NT2/D1 (cell line): ENCODE data around the gene GRIK1.

Experiments
- DNase-seq: peaks from one replicate; pipeline ENCODE4 v3.0.0-alpha.2; 2011; ENCODE audit warnings: low read depth, low spot score
- H3K27me3 ChIP-seq: 2 replicates; pipeline ENCODE4 v1.6.0; 2011; ENCODE audit warnings: mild to moderate bottlenecking; ENCODE audit not compliant: insufficient read length, insufficient read depth
- H3K36me3 ChIP-seq: 2 replicates; pipeline ENCODE4 v1.6.1; 2011; ENCODE audit warnings: mild to moderate bottlenecking, low read length, mixed read lengths; ENCODE audit not compliant: insufficient read depth, insufficient read length
- H3K4me1 ChIP-seq: 2 replicates; pipeline ENCODE4 v1.5.1; 2011; ENCODE audit not compliant: insufficient read depth, insufficient read length
- H3K4me3 ChIP-seq: 2 replicates; pipeline ENCODE4 v1.5.1; 2011; ENCODE audit warnings: low read depth; ENCODE audit not compliant: insufficient read length
- H3K9ac ChIP-seq: 2 replicates; pipeline ENCODE4 v1.6.0; 2011; ENCODE audit warnings: low read depth; ENCODE audit not compliant: insufficient read length
- H3K9me3 ChIP-seq: 2 replicates; pipeline ENCODE4 v1.5.1; 2011; ENCODE audit warnings: mild to moderate bottlenecking, low read length; ENCODE audit not compliant: insufficient read depth
- SUZ12 ChIP-seq: IDR thresholded peaks from 2 replicates; pipeline ENCODE4 v1.6.1; 2011; ENCODE audit not compliant: insufficient read length, insufficient read depth; ENCODE audit errors: extremely low read depth
- YY1 ChIP-seq: IDR thresholded peaks from 2 replicates; pipeline ENCODE4 v1.6.1; 2011; ENCODE audit not compliant: insufficient read length, insufficient read depth
- ZNF274 ChIP-seq: IDR thresholded peaks from 2 replicates; pipeline ENCODE4 v1.6.1; 2011; ENCODE audit warnings: mild to moderate bottlenecking, low read depth, low read length

The GRIK1 gene

GRCh38 chr21:29751473-29752185 lies 188.2 kb downstream of the GRIK1 start:
- no peak overlapping the region for H3K4me3 ChIP-seq
- no peaks in the 10 kb centered on the region for H3K4me1 ChIP-seq
- no peak overlapping the region for H3K9ac ChIP-seq
- TF ChIP-seq SUZ12 (no peak), ZNF274 (no peak), YY1 (no peak)
- no peaks in the 10 kb centered on the region for H3K9me3 ChIP-seq
- peak; percentile 3 for DNase-seq
- H3K27me3 ChIP-seq: no peaks in the 10 kb centered on the region
- no peaks in the 10 kb centered on the region for H3K36me3 ChIP-seq

- no peaks in the 10 kb centered on the region for H3K9me3 ChIP-seq
- H3K27me3 ChIP-seq: no peaks in the 10 kb centered on the region
- no peak overlapping the region for H3K9ac ChIP-seq
- H3K4me1 ChIP-seq: no peaks in the 10 kb centered on the region
- no peak for DNase-seq
- H3K36me3 ChIP-seq: no peaks in the 10 kb centered on the region
- no peak for TF ChIP-seq YY1
- no peak overlapping the region for H3K4me3 ChIP-seq
These were observed 189.8 kb downstream of the GRIK1 start for GRCh38 chr21:29749957-29750356.

- Histone ChIP-seq H3K9me3 (no peaks in the 10 kb centered on the region), H3K4me3 (no peak overlapping the region), H3K27me3 (no peaks in the 10 kb centered on the region), H3K36me3 (no peaks in the 10 kb centered on the region), H3K4me1 (no peaks in the 10 kb centered on the region), H3K9ac (no peak overlapping the region)
- DNase-seq: no peak
- no peak for TF ChIP-seq YY1
- TF ChIP-seq SUZ12: no peak
- TF ChIP-seq ZNF274: no peak
These were observed 190.6 kb downstream of the GRIK1 start for GRCh38 chr21:29749223-29749622.

DNA sequence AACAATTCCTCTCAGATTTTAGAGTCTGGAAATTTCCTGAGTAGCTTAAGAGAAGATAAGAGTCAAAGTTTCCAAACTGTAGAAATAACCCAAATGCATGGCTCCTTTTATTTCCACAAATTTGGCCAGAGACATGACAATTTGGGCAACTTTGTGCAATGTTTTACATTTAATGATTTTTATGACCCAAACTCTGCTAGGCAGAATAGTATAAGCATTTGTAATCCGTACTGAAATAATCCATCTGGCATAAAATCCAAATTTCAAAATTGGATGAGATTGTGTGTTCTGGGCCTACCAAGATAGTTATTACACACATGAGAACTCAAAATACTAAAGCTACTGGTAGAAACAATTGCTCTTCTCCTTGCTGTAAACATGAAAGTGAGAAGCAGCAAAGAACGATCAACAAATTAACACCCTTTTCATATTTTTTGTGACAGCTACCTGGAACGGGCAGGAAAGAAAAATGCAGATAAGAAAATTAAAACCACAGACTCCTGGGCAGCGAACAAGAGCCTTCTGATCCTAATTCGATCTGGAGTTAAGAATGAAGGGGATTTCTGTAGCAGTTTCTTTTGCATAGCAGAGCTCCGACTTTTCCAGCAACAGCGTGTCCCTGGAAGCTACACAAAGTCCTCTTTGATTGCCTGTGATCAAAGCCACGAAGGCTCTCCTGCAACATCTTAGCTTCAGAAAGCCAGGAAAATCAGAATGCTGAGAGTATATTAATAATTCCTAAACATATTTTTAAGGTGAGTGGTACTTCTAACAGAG lies 191.2 kb downstream of the GRIK1 start:
- H3K4me1 ChIP-seq: no peaks in the 10 kb centered on the region
- no peaks in the 10 kb centered on the region for H3K27me3 ChIP-seq
- H3K4me3 ChIP-seq: no peak overlapping the region
- H3K9ac ChIP-seq: no peak overlapping the region
- no peak for TF ChIP-seq YY1
- TF ChIP-seq ZNF274: no peak
- TF ChIP-seq SUZ12: no peak
- no peaks in the 10 kb centered on the region for H3K9me3 ChIP-seq
- DNase-seq: no peak
- H3K36me3 ChIP-seq: no peaks in the 10 kb centered on the region

DNA sequence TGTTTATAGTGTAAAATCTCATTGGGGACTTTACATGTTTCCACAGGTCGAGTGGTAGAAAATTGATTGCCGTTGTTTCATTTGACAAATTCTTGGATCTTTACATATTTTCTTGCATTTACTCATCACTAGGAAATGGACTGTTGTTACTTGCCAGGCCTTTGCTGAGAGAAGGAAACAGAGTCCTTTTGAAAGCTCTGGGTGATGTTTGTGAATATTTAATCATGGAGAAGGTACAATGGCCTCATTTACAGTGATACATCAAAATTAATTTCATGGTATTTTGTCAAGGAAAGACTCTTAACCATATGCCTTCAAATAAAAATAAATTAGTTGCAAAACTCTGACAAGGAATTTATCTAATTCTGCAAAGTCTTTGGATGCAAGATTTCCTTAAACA lies 198.0 kb downstream of the GRIK1 start:
- Histone ChIP-seq H3K9ac (no peak overlapping the region), H3K27me3 (no peaks in the 10 kb centered on the region), H3K4me3 (no peak overlapping the region), H3K9me3 (no peaks in the 10 kb centered on the region), H3K36me3 (no peaks in the 10 kb centered on the region), H3K4me1 (no peaks in the 10 kb centered on the region)
- DNase-seq: no peak
- TF ChIP-seq SUZ12 (no peak), ZNF274 (no peak), YY1 (no peak)

DNA sequence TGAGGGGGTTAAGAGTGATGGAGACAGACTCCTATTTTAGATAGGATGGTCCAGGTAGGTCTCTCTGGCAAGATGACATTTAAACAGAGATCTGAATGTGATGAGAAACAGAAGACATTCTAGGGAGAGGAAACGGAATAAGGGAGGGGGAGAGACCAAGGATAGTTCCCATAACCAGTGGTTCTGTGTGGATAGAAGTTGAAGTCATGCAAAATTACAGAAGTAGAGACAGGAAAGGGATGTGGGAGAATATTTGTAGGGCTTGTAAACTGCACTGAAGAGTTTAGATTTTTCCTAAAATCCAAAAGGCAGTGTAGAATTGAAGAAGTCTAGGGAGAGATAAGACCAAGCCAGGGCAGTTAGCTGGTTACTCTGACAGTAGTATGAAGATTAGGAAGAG lies 200.6 kb downstream of the GRIK1 start:
- Histone ChIP-seq H3K36me3 (no peaks in the 10 kb centered on the region), H3K4me3 (no peak overlapping the region), H3K4me1 (no peaks in the 10 kb centered on the region), H3K27me3 (no peaks in the 10 kb centered on the region), H3K9me3 (no peaks in the 10 kb centered on the region), H3K9ac (no peak overlapping the region)
- DNase-seq: no peak
- TF ChIP-seq YY1 (no peak), ZNF274 (no peak), SUZ12 (no peak)

DNA sequence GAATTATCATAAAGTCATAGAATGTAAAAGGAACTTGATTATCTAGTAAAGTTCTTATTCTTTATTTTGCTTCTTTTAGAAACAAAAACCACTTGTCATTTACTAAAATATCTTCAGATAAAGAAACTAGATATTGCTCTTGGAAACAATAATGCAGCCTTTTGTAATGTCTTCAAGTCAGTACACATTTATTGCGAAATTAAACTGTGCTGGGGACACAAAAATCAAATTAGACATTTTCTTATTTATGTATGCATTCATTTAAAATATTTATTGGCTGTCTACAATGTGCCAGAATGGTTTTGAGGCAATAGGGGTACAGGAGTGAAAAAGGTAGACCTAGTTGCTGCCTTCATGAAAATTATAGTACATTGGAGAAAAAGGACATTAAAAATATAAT lies 201.1 kb downstream of the GRIK1 start:
- no peaks in the 10 kb centered on the region for H3K36me3 ChIP-seq
- H3K4me3 ChIP-seq: no peak overlapping the region
- TF ChIP-seq ZNF274: no peak
- TF ChIP-seq YY1: no peak
- TF ChIP-seq SUZ12: no peak
- no peaks in the 10 kb centered on the region for H3K27me3 ChIP-seq
- DNase-seq: no peak
- no peak overlapping the region for H3K9ac ChIP-seq
- H3K9me3 ChIP-seq: no peaks in the 10 kb centered on the region
- H3K4me1 ChIP-seq: no peaks in the 10 kb centered on the region
